HG03060 (cell line): Measurements from ENCODE around the gene IL1RAP.

ENCODE experiments used
- ATAC-seq: cut with Tn5 transposase; IDR thresholded peaks from one replicate; pipeline ENCODE4 v1.9.1; 2021; ENCODE audit warnings: low read depth, moderate number of reproducible peaks; ENCODE audit not compliant: unreplicated experiment

The IL1RAP gene

GRCh38 chr3:190597291-190597690, 83.4 kb downstream of the IL1RAP start:
- no peak for ATAC-seq

GRCh38 chr3:190601622-190602021, 87.7 kb downstream of the IL1RAP start:
- ATAC-seq, result no peak

DNA sequence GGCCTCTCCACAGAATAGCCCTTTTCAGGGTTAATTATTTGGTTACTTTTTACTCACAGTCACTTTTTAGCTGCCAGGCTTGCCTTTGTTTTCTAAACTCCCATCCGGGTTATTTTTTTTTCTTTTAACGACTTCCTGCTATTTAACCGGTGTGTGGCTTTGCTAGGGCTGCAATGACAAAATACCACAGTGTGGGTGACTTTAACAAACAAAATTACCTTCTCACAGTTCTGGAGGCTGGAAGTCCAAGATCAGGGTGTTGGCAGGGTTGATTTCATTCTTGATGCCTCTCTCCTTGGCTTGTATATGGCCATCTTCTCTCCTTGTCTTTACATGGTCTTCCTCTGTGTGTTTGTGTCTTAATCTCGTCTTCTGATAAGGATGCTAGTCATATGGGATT, 91.5 kb downstream of the IL1RAP start:
- ATAC-seq, result no peak

DNA sequence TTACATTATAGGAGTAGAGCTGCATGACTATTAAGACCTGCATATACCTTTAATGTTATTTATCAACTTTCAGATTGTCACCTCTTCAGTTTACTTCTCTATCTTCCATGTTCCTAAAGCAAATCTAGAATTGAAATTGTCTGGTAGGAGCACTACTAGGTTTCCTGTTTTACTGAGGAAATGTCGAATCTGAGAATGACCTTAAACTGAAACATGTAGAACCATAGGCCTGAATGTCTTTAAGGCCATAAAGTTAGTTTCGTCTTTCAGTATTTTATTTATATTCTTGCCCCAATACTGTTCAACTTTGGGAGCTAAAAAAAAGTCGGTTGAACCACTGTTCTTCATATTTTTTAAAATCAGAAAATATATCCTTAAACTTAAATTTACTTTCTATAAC, 92.7 kb downstream of the IL1RAP start:
- ATAC-seq, result no peak

GRCh38 chr3:190607021-190607420, 93.1 kb downstream of the IL1RAP start:
- ATAC-seq, result no peak

DNA sequence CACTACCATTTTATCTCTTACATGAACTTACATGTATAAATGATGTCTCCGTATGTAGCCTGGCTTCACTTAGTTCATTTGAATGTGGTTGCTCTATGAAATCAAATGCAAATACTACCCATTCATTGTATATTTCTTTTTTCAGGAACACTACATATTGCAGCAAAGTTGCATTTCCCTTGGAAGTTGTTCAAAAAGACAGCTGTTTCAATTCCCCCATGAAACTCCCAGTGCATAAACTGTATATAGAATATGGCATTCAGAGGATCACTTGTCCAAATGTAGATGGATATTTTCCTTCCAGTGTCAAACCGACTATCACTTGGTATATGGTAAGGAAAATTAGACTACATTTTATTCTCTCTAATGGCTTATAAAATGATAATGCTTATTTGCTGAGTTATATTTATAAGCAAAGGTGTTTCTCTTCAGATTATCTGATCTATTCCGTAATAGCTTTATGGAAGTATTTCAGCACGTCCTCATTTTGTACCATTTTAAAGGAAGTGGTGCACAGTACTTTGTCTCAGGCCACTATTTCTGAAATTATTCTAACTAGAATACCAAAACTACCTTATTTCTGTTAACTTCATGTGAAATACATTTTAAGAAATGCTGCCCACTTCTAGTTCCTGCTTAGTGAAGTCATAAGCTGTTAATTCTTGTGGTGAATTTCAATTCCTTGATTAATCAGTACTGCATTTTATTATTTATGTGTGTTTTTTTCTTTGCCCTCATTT, 95.1 kb downstream of the IL1RAP start:
- ATAC-seq, result no peak

- ATAC-seq, result no peak
Observed at GRCh38 chr3:190614226-190615059, 100.6 kb downstream of the IL1RAP start.

- no peak for ATAC-seq
Observed at GRCh38 chr3:190615060-190615384, 101.1 kb downstream of the IL1RAP start.

GRCh38 chr3:190615607-190616006, 101.7 kb downstream of the IL1RAP start:
- ATAC-seq, result no peak

DNA sequence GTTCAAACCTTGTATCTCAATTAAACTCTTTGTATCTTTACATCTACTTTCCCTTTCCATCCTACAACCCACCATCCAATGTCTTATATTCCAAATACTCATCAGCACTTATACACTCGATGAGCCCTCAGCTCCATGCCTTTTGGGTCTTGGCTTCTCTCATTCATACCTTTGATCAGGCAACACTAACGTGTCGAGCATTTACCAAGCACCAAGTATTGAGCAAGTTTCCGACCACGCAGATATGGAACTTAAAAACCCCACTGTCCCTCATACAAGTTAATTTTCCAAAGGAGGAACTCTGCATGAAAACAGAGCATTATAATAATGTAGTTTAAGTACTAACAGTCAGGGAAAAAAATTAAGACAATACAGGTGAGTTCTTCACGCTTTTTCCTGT, 102.8 kb downstream of the IL1RAP start:
- ATAC-seq, result no peak

DNA sequence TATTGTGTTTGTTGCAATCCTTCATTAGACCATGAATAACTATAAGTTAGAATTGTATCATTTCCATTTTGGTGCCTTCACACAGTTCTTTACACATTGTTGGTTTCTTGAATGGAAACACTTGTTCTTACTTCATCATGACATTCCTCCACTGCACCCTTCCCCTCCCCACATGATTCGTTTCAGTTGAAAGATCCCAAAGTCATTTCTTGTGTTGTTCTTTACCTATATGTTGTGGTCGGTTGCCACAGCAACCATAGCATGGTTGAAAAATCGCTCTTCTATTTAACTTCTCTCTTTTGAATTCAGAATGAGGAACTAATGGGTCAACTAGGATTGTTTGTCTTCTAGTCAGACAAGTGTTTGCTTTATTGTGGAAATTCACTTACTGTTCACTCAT, 103.3 kb downstream of the IL1RAP start:
- peak; percentile 87 for ATAC-seq

DNA sequence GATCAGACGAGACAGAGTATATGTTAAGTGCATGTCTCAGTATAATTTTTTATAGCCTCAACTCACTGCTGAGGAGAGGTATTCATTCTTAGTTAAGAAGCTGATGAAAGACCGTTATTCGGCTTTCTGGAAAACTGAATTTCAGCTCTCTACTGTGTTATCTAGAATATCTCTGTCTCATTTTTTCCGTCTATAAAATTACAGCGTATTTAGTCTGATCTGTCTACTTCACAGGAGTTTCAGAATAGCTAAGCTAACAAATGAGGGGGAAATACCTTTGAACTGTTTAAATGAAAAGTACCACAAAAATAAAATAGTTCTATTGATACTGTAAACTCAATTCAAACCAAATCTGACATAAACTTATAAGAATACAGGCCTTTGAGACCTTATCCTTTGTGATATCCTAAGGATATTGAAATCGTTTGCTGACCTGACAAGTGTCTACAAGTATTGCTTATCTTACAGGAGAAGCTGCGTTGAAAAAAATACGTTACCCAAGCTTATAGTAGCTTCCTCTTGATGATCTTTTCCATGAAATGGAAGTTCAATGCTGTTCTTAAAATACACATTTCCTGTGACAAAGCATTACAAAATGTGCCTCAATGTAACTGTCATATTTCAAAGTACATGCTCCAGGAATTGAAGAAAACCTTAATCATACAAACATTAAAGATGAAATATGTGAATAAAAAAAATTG, 104.6 kb downstream of the IL1RAP start:
- no peak for ATAC-seq

DNA sequence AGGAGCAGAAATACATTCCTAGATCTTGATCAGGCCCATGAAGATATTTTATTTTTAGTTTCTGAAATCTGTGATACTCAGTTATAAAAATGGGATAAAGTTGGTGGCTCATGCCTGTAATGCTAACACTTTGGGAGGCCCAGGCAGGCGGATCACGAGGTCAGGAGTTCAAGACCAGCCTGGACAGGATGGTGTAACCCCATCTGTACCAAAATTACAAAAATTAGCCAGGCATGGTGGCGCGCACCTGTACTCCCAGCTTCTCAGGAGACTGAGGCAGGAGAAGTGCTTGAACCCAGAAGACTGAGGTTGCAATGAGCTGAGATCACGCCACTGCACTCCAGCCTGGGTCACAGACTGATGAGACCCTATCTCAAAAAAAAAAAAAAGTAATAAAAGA, 105.5 kb downstream of the IL1RAP start:
- ATAC-seq, result no peak

GRCh38 chr3:190619761-190620160, 105.9 kb downstream of the IL1RAP start:
- ATAC-seq, result no peak

GRCh38 chr3:190620886-190621608, 107.2 kb downstream of the IL1RAP start:
- ATAC-seq, result no peak

DNA sequence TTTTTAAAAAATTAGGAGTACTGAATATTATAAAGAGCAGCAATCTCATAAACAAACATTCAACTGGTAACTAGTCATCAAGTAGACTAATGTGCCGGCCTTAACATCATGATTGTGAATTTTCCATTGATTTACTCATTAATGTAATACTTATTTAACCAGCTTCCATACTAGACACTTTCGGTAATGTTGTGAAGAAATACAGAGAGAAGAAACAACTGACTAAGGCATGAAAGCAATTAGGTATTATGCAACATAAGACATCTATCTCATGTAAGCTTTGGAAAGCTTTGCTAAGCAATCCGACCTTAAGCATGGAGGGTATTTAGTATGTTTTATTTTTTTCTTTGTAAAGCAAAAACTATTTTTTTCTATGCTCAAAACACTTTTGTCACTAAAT, 108.0 kb downstream of the IL1RAP start:
- ATAC-seq, result no peak

DNA sequence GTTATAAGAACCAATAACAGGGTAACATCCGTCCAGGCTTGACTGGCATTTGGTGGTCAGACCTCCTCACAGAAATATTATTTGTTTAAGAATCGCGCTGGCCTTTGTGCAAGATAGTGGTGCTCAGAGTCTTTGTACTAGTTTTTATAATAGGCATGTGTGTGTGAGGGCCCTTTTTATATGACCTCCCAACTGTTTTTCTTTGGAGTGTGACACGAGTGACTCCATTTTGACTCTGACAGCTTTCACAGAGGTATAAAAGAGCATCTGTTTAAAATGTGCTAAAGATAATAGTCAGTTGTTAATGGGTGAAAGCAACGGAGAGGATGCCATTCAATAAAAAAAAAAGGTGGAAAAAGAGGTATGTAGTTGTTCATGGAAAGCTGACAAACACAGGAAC, 110.4 kb downstream of the IL1RAP start:
- no peak for ATAC-seq

GRCh38 chr3:190626951-190627620, 113.2 kb downstream of the IL1RAP start:
- ATAC-seq, result no peak

DNA sequence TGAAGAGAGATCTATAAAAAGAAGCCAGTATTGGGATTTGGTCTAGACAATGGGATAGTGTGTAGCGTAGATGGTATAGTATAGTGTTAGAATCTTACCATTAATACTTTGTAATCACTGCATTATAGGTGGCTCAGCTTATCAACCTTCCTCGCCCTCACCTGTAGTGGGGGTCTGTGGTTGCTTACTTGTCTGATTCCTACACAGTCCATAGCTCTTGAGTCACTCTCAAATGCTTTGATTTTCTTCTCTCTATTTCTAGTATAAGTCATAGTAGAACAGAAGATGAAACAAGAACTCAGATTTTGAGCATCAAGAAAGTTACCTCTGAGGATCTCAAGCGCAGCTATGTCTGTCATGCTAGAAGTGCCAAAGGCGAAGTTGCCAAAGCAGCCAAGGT, 115.2 kb downstream of the IL1RAP start:
- ATAC-seq, result no peak

- ATAC-seq, result no peak
Observed at GRCh38 chr3:190631295-190631694, 117.4 kb downstream of the IL1RAP start.
